Stimulated activated CD4-positive, alpha-beta T cell treated with anti-CD3 and anti-CD28 coated beads, Interleukin-15, amount 100 ng/mL, for 1 hour (primary cell): ENCODE results near the gene SLC5A4.

Experiments used
- DNase-seq, 2 donors: peaks; one replicate each; pipeline ENCODE4 v3.0.0-alpha.2; 2020; ENCODE audit warnings: low read depth in 1 of 2, low spot score in 1 of 2

Gene SLC5A4

GRCh38 chr22:32233091-32233490 is 22.1 kb downstream of the SLC5A4 start:
- DNase-seq: no peak

GRCh38 chr22:32232191-32232830 is 22.8 kb downstream of the SLC5A4 start:
- no peak for DNase-seq

GRCh38 chr22:32226326-32227104 is 28.6 kb downstream of the SLC5A4 start:
- no peak for DNase-seq

GRCh38 chr22:32222991-32223390 is 32.2 kb downstream of the SLC5A4 start:
- DNase-seq: no peak

- no peak for DNase-seq
Observed at GRCh38 chr22:32219026-32219425, 36.1 kb downstream of the SLC5A4 start.

GRCh38 chr22:32218470-32218869 is 36.7 kb downstream of the SLC5A4 start:
- DNase-seq: no peak

GRCh38 chr22:32217465-32217864 is 37.7 kb downstream of the SLC5A4 start:
- DNase-seq: no peak

- no peak for DNase-seq
Observed at GRCh38 chr22:32216911-32217310, 38.2 kb downstream of the SLC5A4 start.

GRCh38 chr22:32211011-32211410 is 44.1 kb downstream of the SLC5A4 start:
- no peak for DNase-seq

GRCh38 chr22:32208681-32209080 is 46.5 kb downstream of the SLC5A4 start:
- DNase-seq: no peak

GRCh38 chr22:32207971-32208480 is 47.1 kb downstream of the SLC5A4 start:
- no peak for DNase-seq

- DNase-seq: no peak
Observed at GRCh38 chr22:32206774-32207758, 48.1 kb downstream of the SLC5A4 start.

- no peak for DNase-seq
Observed at GRCh38 chr22:32205974-32206773, 49.0 kb downstream of the SLC5A4 start.

- DNase-seq: no peak
Observed at GRCh38 chr22:32204856-32205722, 50.1 kb downstream of the SLC5A4 start, which contains the start of gene RFPL2. Gene RFPL2 (minus strand): TSS chr22:32205073. CDS start chr22:32202451, 2,622 bp downstream.

GRCh38 chr22:32204040-32204855 is 50.9 kb downstream of the SLC5A4 start:
- no peak for DNase-seq

GRCh38 chr22:32203181-32204039 is 51.7 kb downstream of the SLC5A4 start:
- no peak for DNase-seq

- no peak for DNase-seq
Observed at GRCh38 chr22:32202539-32203180, 52.5 kb downstream of the SLC5A4 start.
